ENCODE measurements around the gene TOP3A.

TOP3A gene

GRCh38 chr17:18248811-18249210, 66.0 kb downstream of the TOP3A start:
- no peak overlapping the region for H3K4me3 ChIP-seq (ENCODE audit: low read depth, low read length)
- TF ChIP-seq CTCF (IDR thresholded peaks at IDR 0.05; ENCODE audit: borderline replicate concordance, insufficient read depth, low read depth, low read length), result no peak

GRCh38 chr17:18248300-18248731, 66.5 kb downstream of the TOP3A start:
- peak; percentile 69 for TF ChIP-seq CTCF (IDR thresholded peaks at IDR 0.05; ENCODE audit: borderline replicate concordance, insufficient read depth, low read depth, low read length)
- no peak overlapping the region for H3K4me3 ChIP-seq (ENCODE audit: low read depth, low read length)

- H3K4me3 ChIP-seq (ENCODE audit: low read depth, low read length), result no peak overlapping the region
- TF ChIP-seq CTCF (IDR thresholded peaks at IDR 0.05; ENCODE audit: borderline replicate concordance, insufficient read depth, low read depth, low read length), result no peak
Measured at GRCh38 chr17:18247613-18248001, 67.2 kb downstream of the TOP3A start.

- TF ChIP-seq CTCF (IDR thresholded peaks at IDR 0.05; ENCODE audit: borderline replicate concordance, insufficient read depth, low read depth, low read length), result no peak
- no peak overlapping the region for H3K4me3 ChIP-seq (ENCODE audit: low read depth, low read length)
Measured at GRCh38 chr17:18246880-18247612, 67.7 kb downstream of the TOP3A start.

GRCh38 chr17:18246109-18246725, 68.6 kb downstream of the TOP3A start:
- no peak overlapping the region for H3K4me3 ChIP-seq (ENCODE audit: low read depth, low read length)
- no peak for TF ChIP-seq CTCF (IDR thresholded peaks at IDR 0.05; ENCODE audit: borderline replicate concordance, insufficient read depth, low read depth, low read length)

- no peak overlapping the region for H3K4me3 ChIP-seq (ENCODE audit: low read depth, low read length)
- TF ChIP-seq CTCF (IDR thresholded peaks at IDR 0.05; ENCODE audit: borderline replicate concordance, insufficient read depth, low read depth, low read length), result no peak
Measured at GRCh38 chr17:18245038-18245776, 69.6 kb downstream of the TOP3A start.

All from GM12875 (cell line).